ENCODE measurements around the gene NEDD9.
A peak's percentile ranks its signal among the peaks of the same experiment; 100 is the strongest.

The NEDD9 gene

DNA sequence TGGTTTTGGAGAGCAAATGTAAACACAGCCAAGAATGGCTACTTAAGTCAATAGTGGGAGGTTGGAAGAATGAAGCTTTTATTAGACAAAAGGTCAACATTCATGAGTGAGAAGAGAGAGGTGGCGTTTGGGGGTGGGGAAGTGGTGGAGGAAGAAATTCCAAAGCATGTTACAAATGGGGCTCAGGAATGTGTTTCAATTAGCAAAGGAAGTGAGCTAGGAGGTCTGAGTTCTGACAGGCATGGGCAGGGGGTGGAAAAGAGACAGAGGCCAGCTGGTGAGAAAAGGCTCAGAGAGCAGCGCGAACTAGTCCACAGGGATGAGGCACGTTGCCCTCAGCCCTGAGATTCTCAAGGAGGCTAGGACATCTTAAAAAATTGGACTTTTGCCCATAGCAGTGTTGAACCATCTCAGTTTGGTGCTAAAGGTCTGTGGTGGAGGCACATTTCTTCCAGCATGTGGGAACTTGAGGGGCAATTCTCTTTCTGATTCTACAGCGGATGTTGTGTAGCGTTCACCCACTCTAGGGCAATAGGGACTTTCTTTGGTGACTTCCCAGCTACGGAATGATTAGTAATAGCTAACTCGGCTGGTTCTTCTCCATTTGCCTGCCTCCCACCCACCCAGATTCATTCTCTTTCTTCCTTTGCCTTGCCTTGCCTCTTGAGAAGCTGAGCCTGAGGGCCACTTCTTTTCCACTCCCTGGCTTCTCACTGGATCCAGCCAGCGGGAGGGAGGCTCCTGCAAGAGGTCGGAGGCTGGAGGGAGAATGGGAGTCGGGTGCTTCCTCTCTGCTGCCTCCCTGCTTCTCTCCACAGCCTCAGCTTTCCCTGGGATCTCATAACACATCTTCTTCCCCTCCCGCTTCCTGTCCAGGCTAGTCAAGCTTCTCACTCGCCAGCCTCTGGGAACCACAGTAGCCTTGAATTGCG is 45.1 kb upstream of the NEDD9 start:
- CTCF ChIA-PET = interaction anchor here (0.6 to 2.5 kb wide), 8 partner anchors 15 to 298 kb away, joined by 3 to 10 read pairs (median 3); no protein-coding TSS in a partner anchor
- peaks cover 16% of the 10 kb centered on the region for H3K4me1 ChIP-seq (ENCODE audit: control insufficient read depth, insufficient read depth, low read length)
- no peaks in the 10 kb centered on the region for H3K9me3 ChIP-seq (ENCODE audit: control insufficient read depth, insufficient read depth, low read depth, low read length)
- no peak overlapping the region for H3K4me3 ChIP-seq (ENCODE audit: low read depth, low read length)
- no peaks in the 10 kb centered on the region for H3K36me3 ChIP-seq (ENCODE audit: control insufficient read depth in 2 of 2, insufficient read depth in 1 of 2, low read length in 2 of 2)
- no peak overlapping the region for H3K27ac ChIP-seq (ENCODE audit: extremely low read depth, low read depth, low read length)
- POLR2A ChIA-PET = interaction anchor here (0.7 to 1.2 kb wide), 4 partner anchors 45 to 151 kb away, joined by 3 to 4 read pairs (median 3); partner anchors contain the start of gene NEDD9
- peak; percentile 30; the same call in 1 of the 2 replicates for TF ChIP-seq ZFHX2 (tag by site-specific recombination; conservative IDR thresholded peaks at IDR 0.05)
- TF ChIP-seq HOXD13 (CRISPR knock-in tag; IDR thresholded peaks at IDR 0.05; ENCODE audit: borderline replicate concordance) = peak; percentile 79; the same call in 1 of the 2 replicates
- TF ChIP-seq ZNF10 (tag by site-specific recombination; IDR thresholded peaks at IDR 0.05) = no peak
- TF ChIP-seq ZBTB1 (tag by site-specific recombination; IDR thresholded peaks at IDR 0.05) = no peak
- TF ChIP-seq HOXC10 (CRISPR knock-in tag; IDR thresholded peaks at IDR 0.05) = no peak
- no peak for TF ChIP-seq SETDB1 (IDR thresholded peaks at IDR 0.05; ENCODE audit: insufficient read length, low read length)
- TF ChIP-seq, protein P1, sequence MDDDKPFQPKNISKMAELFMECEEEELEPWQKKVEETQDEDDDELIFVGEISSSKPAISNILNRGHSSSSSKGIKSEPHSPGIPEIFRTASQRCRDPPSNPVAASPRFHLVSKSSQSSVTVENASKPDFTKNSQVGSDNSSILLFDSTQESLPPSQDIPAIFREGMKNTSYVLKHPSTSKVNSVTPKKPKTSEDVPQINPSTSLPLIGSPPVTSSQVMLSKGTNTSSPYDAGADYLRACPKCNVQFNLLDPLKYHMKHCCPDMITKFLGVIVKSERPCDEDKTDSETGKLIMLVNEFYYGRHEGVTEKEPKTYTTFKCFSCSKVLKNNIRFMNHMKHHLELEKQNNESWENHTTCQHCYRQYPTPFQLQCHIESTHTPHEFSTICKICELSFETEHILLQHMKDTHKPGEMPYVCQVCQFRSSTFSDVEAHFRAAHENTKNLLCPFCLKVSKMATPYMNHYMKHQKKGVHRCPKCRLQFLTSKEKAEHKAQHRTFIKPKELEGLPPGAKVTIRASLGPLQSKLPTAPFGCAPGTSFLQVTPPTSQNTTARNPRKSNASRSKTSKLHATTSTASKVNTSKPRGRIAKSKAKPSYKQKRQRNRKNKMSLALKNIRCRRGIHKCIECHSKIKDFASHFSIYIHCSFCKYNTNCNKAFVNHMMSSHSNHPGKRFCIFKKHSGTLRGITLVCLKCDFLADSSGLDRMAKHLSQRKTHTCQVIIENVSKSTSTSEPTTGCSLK (tag by site-specific recombination; IDR thresholded peaks at IDR 0.05) = no peak
- peak; percentile 69 for TF ChIP-seq EGR2 (tag by site-specific recombination; IDR thresholded peaks at IDR 0.05; ENCODE audit: low read depth)

DNA sequence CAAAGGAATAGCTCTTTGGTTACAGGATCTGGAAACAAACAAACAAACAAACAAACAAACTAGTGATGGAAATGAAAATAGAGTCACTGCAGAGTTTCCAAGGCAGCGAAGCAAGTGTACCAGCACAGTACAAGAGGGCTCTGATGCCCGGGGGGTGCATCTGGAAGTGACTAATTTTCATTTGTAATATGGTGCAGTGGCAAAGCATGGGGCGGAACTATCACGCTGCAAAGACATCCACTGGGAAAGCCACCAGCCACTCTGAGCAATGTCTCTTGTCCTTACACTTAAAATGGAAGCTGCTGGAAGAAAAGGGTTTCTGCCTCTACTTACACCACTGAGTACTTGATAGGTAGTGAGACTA is 44.4 kb upstream of the NEDD9 start:
- H3K4me3 ChIP-seq (ENCODE audit: low read depth, low read length) = no peak overlapping the region
- ChIA-PET CTCF (interaction anchor here (0.7 to 2.5 kb wide), 5 partner anchors 21 to 220 kb away, joined by 3 to 10 read pairs (median 4); no protein-coding TSS in a partner anchor), POLR2A (interaction anchor here (1.0 to 1.2 kb wide), 3 partner anchors 46 to 152 kb away, joined by 3 to 4 read pairs (median 3); no protein-coding TSS in a partner anchor)
- H3K27ac ChIP-seq (ENCODE audit: extremely low read depth, low read depth, low read length) = no peak overlapping the region
- no peaks in the 10 kb centered on the region for H3K36me3 ChIP-seq (ENCODE audit: control insufficient read depth in 2 of 2, insufficient read depth in 1 of 2, low read length in 2 of 2)
- H3K4me1 ChIP-seq (ENCODE audit: control insufficient read depth, insufficient read depth, low read length) = peaks cover 19% of the 10 kb centered on the region
- no peaks in the 10 kb centered on the region for H3K9me3 ChIP-seq (ENCODE audit: control insufficient read depth, insufficient read depth, low read depth, low read length)
- TF ChIP-seq ZNF132 (tag by site-specific recombination; IDR thresholded peaks at IDR 0.05; ENCODE audit: borderline replicate concordance) (no peak), ZNF776 (tag by site-specific recombination; IDR thresholded peaks at IDR 0.05; ENCODE audit: borderline replicate concordance) (no peak), SETDB1 (IDR thresholded peaks at IDR 0.05; ENCODE audit: insufficient read length, low read length) (no peak), ZNF155 (tag by site-specific recombination; IDR thresholded peaks at IDR 0.05) (no peak), ZNF600 (tag by site-specific recombination; IDR thresholded peaks at IDR 0.05) (no peak), ZNF394 (tag by site-specific recombination; IDR thresholded peaks at IDR 0.05; ENCODE audit: borderline replicate concordance) (no peak), ZNF76 (tag by site-specific recombination; IDR thresholded peaks at IDR 0.05; ENCODE audit: borderline replicate concordance, low read depth) (no peak), ZNF677 (tag by site-specific recombination; IDR thresholded peaks at IDR 0.05) (no peak), ZNF112 (tag by site-specific recombination; IDR thresholded peaks at IDR 0.05) (no peak), ZNF146 (tag by site-specific recombination; IDR thresholded peaks at IDR 0.05) (no peak), ZNF792 (tag by site-specific recombination; IDR thresholded peaks at IDR 0.05) (no peak), FEZF1 (tag by site-specific recombination; IDR thresholded peaks at IDR 0.05) (no peak), ZNF311 (tag by site-specific recombination; IDR thresholded peaks at IDR 0.05; ENCODE audit: borderline replicate concordance) (no peak)
- TF ChIP-seq, protein P2, sequence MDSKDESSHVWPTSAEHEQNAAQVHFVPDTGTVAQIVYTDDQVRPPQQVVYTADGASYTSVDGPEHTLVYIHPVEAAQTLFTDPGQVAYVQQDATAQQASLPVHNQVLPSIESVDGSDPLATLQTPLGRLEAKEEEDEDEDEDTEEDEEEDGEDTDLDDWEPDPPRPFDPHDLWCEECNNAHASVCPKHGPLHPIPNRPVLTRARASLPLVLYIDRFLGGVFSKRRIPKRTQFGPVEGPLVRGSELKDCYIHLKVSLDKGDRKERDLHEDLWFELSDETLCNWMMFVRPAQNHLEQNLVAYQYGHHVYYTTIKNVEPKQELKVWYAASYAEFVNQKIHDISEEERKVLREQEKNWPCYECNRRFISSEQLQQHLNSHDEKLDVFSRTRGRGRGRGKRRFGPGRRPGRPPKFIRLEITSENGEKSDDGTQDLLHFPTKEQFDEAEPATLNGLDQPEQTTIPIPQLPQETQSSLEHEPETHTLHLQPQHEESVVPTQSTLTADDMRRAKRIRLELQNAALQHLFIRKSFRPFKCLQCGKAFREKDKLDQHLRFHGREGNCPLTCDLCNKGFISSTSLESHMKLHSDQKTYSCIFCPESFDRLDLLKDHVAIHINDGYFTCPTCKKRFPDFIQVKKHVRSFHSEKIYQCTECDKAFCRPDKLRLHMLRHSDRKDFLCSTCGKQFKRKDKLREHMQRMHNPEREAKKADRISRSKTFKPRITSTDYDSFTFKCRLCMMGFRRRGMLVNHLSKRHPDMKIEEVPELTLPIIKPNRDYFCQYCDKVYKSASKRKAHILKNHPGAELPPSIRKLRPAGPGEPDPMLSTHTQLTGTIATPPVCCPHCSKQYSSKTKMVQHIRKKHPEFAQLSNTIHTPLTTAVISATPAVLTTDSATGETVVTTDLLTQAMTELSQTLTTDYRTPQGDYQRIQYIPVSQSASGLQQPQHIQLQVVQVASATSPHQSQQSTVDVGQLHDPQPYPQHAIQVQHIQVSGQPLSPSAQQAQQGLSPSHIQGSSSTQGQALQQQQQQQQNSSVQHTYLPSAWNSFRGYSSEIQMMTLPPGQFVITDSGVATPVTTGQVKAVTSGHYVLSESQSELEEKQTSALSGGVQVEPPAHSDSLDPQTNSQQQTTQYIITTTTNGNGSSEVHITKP (tag by site-specific recombination; IDR thresholded peaks at IDR 0.05) = no peak
- TF ChIP-seq, protein P3, sequence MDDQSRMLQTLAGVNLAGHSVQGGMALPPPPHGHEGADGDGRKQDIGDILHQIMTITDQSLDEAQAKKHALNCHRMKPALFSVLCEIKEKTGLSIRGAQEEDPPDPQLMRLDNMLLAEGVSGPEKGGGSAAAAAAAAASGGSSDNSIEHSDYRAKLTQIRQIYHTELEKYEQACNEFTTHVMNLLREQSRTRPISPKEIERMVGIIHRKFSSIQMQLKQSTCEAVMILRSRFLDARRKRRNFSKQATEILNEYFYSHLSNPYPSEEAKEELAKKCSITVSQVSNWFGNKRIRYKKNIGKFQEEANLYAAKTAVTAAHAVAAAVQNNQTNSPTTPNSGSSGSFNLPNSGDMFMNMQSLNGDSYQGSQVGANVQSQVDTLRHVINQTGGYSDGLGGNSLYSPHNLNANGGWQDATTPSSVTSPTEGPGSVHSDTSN (CRISPR knock-in tag; IDR thresholded peaks at IDR 0.05) = no peak
- TF ChIP-seq, protein P4, sequence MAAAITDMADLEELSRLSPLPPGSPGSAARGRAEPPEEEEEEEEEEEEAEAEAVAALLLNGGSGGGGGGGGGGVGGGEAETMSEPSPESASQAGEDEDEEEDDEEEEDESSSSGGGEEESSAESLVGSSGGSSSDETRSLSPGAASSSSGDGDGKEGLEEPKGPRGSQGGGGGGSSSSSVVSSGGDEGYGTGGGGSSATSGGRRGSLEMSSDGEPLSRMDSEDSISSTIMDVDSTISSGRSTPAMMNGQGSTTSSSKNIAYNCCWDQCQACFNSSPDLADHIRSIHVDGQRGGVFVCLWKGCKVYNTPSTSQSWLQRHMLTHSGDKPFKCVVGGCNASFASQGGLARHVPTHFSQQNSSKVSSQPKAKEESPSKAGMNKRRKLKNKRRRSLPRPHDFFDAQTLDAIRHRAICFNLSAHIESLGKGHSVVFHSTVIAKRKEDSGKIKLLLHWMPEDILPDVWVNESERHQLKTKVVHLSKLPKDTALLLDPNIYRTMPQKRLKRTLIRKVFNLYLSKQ (tag by site-specific recombination; IDR thresholded peaks at IDR 0.05; ENCODE audit: borderline replicate concordance) = no peak
